Measurements from ENCODE around the gene NADK.

Gene NADK

DNA sequence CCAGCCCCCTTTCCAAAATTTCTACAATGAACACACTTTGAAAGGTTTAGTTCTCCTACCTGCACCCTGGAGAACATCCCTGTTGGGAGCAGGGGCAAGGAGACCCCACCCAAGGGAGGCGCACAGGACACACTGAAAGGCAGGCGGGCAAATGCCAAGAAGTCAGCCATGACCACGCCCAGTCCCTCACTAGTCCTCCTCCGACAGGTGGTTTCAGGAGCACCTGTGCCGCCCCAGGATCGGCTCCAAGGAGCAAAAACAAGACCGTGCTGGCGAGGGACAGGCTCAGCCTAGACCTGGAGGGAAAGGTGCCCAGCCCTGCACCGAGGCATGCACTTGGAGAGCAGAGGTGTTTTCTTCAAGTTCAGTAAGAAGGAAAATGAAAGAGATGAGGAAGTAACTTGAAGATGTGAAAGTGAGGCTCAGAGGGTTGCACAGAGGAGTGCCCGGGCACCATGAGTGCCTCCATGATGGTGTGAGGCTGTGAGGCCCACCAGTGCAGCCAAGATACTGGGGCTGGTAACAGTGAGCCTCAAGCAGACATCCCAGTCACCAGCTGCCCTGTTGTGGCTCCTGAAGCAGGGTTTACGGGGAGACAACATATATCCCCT, 19.6 kb upstream of the NADK start:
- H3K4me3 ChIP-seq (replicated peaks; ENCODE audit: low read depth, low read length), result no peak overlapping the region
- no peak for DNase-seq (ENCODE audit: low read depth)
- TF ChIP-seq, protein P1, sequence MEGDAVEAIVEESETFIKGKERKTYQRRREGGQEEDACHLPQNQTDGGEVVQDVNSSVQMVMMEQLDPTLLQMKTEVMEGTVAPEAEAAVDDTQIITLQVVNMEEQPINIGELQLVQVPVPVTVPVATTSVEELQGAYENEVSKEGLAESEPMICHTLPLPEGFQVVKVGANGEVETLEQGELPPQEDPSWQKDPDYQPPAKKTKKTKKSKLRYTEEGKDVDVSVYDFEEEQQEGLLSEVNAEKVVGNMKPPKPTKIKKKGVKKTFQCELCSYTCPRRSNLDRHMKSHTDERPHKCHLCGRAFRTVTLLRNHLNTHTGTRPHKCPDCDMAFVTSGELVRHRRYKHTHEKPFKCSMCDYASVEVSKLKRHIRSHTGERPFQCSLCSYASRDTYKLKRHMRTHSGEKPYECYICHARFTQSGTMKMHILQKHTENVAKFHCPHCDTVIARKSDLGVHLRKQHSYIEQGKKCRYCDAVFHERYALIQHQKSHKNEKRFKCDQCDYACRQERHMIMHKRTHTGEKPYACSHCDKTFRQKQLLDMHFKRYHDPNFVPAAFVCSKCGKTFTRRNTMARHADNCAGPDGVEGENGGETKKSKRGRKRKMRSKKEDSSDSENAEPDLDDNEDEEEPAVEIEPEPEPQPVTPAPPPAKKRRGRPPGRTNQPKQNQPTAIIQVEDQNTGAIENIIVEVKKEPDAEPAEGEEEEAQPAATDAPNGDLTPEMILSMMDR (IDR thresholded peaks at IDR 0.05; ENCODE audit: low read length, missing control alignments), result no peak

DNA sequence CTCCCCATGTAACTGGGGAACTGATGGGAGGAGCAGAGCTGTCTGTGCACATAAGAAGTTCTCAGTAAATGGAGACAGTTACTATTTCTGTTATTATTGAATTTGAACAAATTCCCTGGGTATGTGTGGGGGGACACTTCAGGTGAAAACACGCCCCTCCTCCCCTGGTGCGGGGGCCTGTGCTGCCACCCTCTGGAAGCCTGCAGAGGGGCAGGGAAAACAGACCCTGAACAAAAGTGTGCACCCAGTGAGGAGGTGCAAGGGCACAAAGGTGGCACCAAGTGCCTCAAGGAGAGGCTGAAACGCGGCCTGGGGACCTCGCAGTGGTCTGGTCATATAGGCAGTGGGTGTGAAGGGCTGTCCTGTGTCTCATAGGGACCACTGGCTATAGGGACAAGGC, 18.2 kb upstream of the NADK start:
- DNase-seq (ENCODE audit: low read depth), result no peak
- TF ChIP-seq, protein P1 (IDR thresholded peaks at IDR 0.05; ENCODE audit: low read length, missing control alignments), result peak; percentile 30
- no peak overlapping the region for H3K4me3 ChIP-seq (replicated peaks; ENCODE audit: low read depth, low read length)

DNA sequence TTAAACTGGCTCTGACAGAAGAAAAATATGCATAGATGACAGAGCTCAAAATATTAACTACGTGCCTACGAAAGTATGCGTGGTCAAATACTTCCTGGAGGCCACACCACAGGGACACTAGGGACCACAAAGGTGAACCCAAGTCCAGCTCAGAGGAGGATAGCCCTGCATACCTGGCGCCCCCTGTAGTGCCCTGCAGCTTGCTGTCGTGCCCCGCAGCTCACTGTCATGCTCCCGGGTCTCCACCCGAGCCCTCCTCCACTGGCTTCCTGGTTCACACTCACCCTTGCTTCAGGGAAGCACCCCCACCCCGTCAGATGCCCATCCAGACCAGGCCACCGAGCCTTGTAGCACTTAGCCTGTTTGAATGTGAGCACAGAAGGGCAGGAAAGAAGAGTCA, 16.7 kb upstream of the NADK start:
- DNase-seq (ENCODE audit: low read depth), result no peak
- TF ChIP-seq, protein P1 (IDR thresholded peaks at IDR 0.05; ENCODE audit: low read length, missing control alignments), result no peak
- no peak overlapping the region for H3K4me3 ChIP-seq (replicated peaks; ENCODE audit: low read depth, low read length)

DNA sequence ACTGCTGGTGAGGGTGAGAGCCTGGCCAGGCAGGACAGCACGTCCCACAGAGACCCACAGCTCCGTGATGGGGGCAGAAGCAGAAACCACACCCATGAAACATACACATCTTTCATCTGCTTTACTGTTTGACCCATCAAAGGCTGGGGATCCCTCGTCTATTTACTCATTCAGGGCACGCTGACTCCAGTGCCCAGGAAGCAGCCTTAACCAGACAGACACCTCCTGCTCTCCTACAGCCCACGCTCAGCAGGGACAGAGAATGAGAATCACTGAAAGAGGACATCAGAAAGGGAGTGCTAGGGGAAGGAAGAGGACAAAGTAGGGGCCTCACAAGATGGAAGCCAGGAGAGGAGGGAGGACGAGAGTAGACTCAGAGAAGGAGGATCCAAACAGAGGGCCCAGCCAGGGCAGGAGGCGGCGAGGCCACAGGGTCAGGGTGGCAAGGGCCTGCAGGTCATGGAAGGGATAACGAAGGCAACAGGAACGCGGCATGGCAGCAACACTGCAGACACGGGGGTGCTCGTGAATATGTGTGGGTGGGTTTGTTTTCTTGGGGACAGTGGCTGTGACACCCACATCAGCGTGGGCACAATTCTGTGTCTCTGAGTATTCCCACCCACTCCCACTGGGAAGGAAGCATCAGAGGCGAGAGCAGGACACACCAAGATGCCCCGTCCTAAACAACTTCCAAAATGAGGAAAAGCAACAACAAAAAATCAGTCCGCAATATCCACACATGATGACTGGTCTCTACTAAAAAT, 15.4 kb upstream of the NADK start:
- TF ChIP-seq, protein P1 (IDR thresholded peaks at IDR 0.05; ENCODE audit: low read length, missing control alignments), result no peak
- no peak for DNase-seq (ENCODE audit: low read depth)
- no peak overlapping the region for H3K4me3 ChIP-seq (replicated peaks; ENCODE audit: low read depth, low read length)

DNA sequence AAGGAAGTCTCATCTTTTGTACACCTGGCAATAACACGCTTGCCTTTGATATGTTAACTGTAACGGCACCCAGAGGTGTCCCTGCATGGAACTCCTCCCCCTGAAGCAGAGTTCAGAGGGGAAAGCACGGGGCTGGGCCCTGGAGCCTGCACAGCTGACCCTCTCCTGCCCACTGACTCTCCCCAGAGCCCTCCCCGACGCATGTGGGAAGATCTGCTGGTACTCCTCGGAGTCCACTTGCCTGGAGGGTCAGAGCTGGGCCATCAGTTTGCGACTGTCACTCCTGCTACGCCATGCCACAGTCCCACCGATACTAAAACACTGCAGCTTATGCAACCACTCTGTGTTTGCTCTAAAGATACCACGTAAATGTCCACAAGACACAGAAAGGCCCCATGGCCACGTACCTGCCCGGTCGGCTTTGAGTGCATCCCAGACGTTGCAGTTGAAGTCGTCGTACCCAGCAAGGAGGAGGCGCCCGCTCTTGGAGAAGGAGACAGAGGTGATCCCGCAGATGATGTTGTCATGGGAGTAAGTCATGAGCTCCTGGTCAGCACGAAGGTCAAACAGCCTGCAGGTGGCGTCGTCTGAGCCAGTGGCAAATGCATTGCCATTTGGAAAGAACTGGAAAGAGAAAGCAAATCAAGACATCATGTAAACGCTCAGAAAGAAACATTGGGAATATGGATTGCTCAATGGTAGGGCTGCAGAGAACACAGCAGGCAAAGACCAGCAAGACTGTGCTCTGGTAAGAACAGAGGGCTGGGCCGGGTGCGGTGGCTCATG, 10.6 kb upstream of the NADK start:
- peak; percentile 61 for DNase-seq (ENCODE audit: low read depth)
- TF ChIP-seq, protein P1 (IDR thresholded peaks at IDR 0.05; ENCODE audit: low read length, missing control alignments), result peak; percentile 41
- no peak overlapping the region for H3K4me3 ChIP-seq (replicated peaks; ENCODE audit: low read depth, low read length)

DNA sequence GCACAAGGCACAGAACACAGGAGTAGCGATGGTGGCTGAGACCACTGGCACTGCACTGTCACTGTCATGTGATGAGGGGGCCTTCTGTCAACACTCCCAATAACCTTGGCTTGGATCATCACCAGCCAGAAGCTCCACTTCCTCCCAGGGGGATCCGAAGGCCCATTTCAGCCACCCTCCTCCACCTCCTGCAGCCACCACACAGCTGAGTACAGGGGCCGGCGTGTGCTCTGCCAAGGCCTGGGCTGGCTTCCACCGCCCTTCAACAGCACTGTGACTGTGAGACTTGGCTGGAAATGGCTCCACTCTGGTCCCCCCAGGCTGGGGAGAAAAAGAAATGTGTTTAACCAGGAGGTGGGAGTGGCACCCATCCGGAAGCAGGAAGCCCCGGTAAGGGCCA, 9.9 kb upstream of the NADK start:
- DNase-seq (ENCODE audit: low read depth), result no peak
- no peak overlapping the region for H3K4me3 ChIP-seq (replicated peaks; ENCODE audit: low read depth, low read length)
- TF ChIP-seq, protein P1 (IDR thresholded peaks at IDR 0.05; ENCODE audit: low read length, missing control alignments), result no peak

All from fibroblast of pulmonary artery (primary cell).